ENCODE data around the gene MFAP2. TPM values are rescaled to one million over a fixed set of nuclear protein-coding genes. Genes with fewer than 3 reads are reported as not detected.
A peak's percentile ranks its signal among the peaks of the same experiment; 100 is the strongest.

The MFAP2 gene
- total and polyA plus RNA-seq, 8 donors, result 2.7 to 31.5 (median 9.0) TPM; not detected in 1

- H3K27me3 ChIP-seq, result no peaks in the 10 kb centered on the region
- TF ChIP-seq POLR2A (IDR thresholded peaks at IDR 0.05) (no peak), CTCF (IDR thresholded peaks at IDR 0.05) (no peak), POLR2AphosphoS5 (IDR thresholded peaks at IDR 0.05) (no peak), EP300 (IDR thresholded peaks at IDR 0.05) (no peak)
- WGBS, 5 donors, result 68 to 79% (median 71%) methylated on average over 5 of the region's 5 CpGs
- peaks cover 5 to 11% (median 9%) of the 10 kb centered on the region in 4 donors for H3K4me1 ChIP-seq
- intact Hi-C loops (cut with DNase I; ENCODE audit: low total_unique reads), result no loop called here
- H3K9me3 ChIP-seq, result no peaks in the 10 kb centered on the region
- H3K4me3 ChIP-seq, result no peak overlapping the region
- H3K27ac ChIP-seq, result no peak overlapping the region
- no peak for DNase-seq
- peaks cover 27 to 42% (median 39%) of the 10 kb centered on the region in 4 donors for H3K36me3 ChIP-seq
Observed at GRCh38 chr1:17016317-17016661, 35.9 kb upstream of the MFAP2 start.

- Histone ChIP-seq H3K27ac (no peak overlapping the region), H3K27me3 (no peaks in the 10 kb centered on the region), H3K9me3 (no peaks in the 10 kb centered on the region), H3K4me3 (no peak overlapping the region), H3K4me1 (peaks cover 18 to 25% (median 23%) of the 10 kb centered on the region in 4 donors), H3K36me3 (peaks cover 14 to 29% (median 25%) of the 10 kb centered on the region in 4 donors)
- TF ChIP-seq EP300 (IDR thresholded peaks at IDR 0.05) (no peak), CTCF (IDR thresholded peaks at IDR 0.05) (no peak), POLR2AphosphoS5 (IDR thresholded peaks at IDR 0.05) (no peak), POLR2A (IDR thresholded peaks at IDR 0.05) (no peak)
- DNase-seq, result no peak
- intact Hi-C loops (cut with DNase I; ENCODE audit: low total_unique reads), result no loop called here
- 50 to 78% (median 70%) methylated on average over 10 of the region's 10 CpGs for WGBS, 5 donors
Observed at GRCh38 chr1:17014671-17015567, 34.5 kb upstream of the MFAP2 start.

- no peak overlapping the region for H3K4me3 ChIP-seq
- no peak overlapping the region for H3K27ac ChIP-seq
- TF ChIP-seq CTCF (IDR thresholded peaks at IDR 0.05) (no peak), POLR2A (IDR thresholded peaks at IDR 0.05) (no peak), EP300 (IDR thresholded peaks at IDR 0.05) (no peak), POLR2AphosphoS5 (IDR thresholded peaks at IDR 0.05) (no peak)
- intact Hi-C loops (cut with DNase I; ENCODE audit: low total_unique reads), result no loop called here
- DNase-seq, result peak in 1 of 2 donors; percentile 26
- no peaks in the 10 kb centered on the region for H3K9me3 ChIP-seq
- H3K36me3 ChIP-seq, result peaks cover 7 to 16% (median 13%) of the 10 kb centered on the region in 4 donors
- peaks cover 21 to 32% (median 29%) of the 10 kb centered on the region in 4 donors for H3K4me1 ChIP-seq
- 70 to 80% (median 72%) methylated on average over 13 of the region's 13 CpGs for WGBS, 5 donors
- no peaks in the 10 kb centered on the region for H3K27me3 ChIP-seq
Observed at GRCh38 chr1:17013491-17014320, 33.3 kb upstream of the MFAP2 start.

- Histone ChIP-seq H3K4me1 (peaks cover 21 to 32% (median 29%) of the 10 kb centered on the region in 4 donors), H3K27me3 (no peaks in the 10 kb centered on the region), H3K9me3 (no peaks in the 10 kb centered on the region), H3K27ac (no peak overlapping the region), H3K36me3 (peaks cover 3 to 9% (median 6%) of the 10 kb centered on the region in 4 donors), H3K4me3 (no peak overlapping the region)
- WGBS, 5 donors, result 66 to 85% (median 72%) methylated on average over 7 to 9 of the region's 9 CpGs
- TF ChIP-seq POLR2AphosphoS5 (IDR thresholded peaks at IDR 0.05) (no peak), POLR2A (IDR thresholded peaks at IDR 0.05) (no peak), EP300 (IDR thresholded peaks at IDR 0.05) (no peak), CTCF (IDR thresholded peaks at IDR 0.05) (no peak)
- no peak for DNase-seq
- intact Hi-C loops (cut with DNase I; ENCODE audit: low total_unique reads), result no loop called here
Observed at GRCh38 chr1:17012775-17013490, 32.5 kb upstream of the MFAP2 start.
